ENCODE results near the gene BEAN1. TPM values are rescaled to one million over a fixed set of nuclear protein-coding genes. Genes with fewer than 3 reads are reported as not detected.

Gene BEAN1
- total RNA-seq, 1 experiment from 2014 or later = 0.61 TPM

DNA sequence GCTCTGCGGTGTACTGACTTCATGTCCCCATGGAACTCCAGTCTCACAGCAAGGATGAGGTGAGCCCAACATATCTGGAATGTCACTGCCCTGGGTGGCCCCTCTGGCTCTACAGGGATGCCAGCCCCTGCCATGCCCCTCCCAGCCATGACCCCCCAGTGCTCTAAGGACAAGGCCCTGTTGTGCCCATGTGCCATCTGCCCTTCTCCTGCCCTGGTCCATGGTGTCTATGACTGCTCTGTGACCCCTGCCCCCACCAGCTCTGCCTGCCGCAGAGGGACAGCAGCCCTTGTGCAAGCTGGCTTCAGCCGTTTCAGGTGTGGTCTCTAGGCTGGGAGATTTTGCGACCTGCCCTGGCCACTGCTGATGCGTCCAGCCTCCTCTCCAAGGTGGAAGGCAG is 82.5 kb downstream of the BEAN1 start:
- POLR2A ChIA-PET = no interaction called here
- intact Hi-C loops (cut with micrococcal nuclease) = no loop called here
- H3K4me2 ChIP-seq (ENCODE audit: low read length) = no peak overlapping the region

More for the DNA sequence above, 82.5 kb downstream of the BEAN1 start:
- no peaks in the 10 kb centered on the region for H3K36me3 ChIP-seq (ENCODE audit: control insufficient read depth in 1 of 2, insufficient read depth in 2 of 2, low read length in 2 of 2)
- H3K9me3 ChIP-seq (ENCODE audit: control insufficient read depth in 1 of 2, insufficient read depth in 1 of 2, low read depth in 1 of 2, low read length in 2 of 2) = no peaks in the 10 kb centered on the region
- no peak for ATAC-seq
- ChIA-PET RAD21 (ENCODE audit: low non-redundant PET in 1 of 2, low total read pairs in 2 of 2, uncharacterized antibody in 2 of 2, unreplicated experiment in 2 of 2) (no interaction called here), CTCF (interaction anchor here (0.9 kb wide), 1 partner anchor 103 kb away, joined by 3 read pairs; no protein-coding TSS in a partner anchor)
- TF ChIP-seq RAD21 (IDR thresholded peaks at IDR 0.05; ENCODE audit: low read depth) (no peak), EGR1 (IDR thresholded peaks at IDR 0.05; ENCODE audit: low read depth) (no peak), CBX3 (IDR thresholded peaks at IDR 0.05; ENCODE audit: low read depth) (no peak), JUND (IDR thresholded peaks at IDR 0.05) (no peak), POLR2A (IDR thresholded peaks at IDR 0.05; ENCODE audit: borderline replicate concordance, extremely low read depth, insufficient read depth, insufficient read length) (no peak), SIN3A (IDR thresholded peaks at IDR 0.05; ENCODE audit: low read depth) (no peak), TCF7L2 (IDR thresholded peaks at IDR 0.05; ENCODE audit: borderline replicate concordance, extremely low read depth, insufficient read depth, insufficient read length) (no peak), ZFX (IDR thresholded peaks at IDR 0.05) (no peak), EZH2 (IDR thresholded peaks at IDR 0.05) (no peak), YY1 (IDR thresholded peaks at IDR 0.05; ENCODE audit: extremely low read depth, insufficient replicate concordance, low read depth, low read length) (no peak), POLR2AphosphoS5 (IDR thresholded peaks at IDR 0.05; ENCODE audit: low read depth, low read length) (no peak), FOSL1 (IDR thresholded peaks at IDR 0.05; ENCODE audit: low read depth) (no peak), SRF (IDR thresholded peaks at IDR 0.05; ENCODE audit: low read depth) (no peak)
- TF ChIP-seq, protein P1, sequence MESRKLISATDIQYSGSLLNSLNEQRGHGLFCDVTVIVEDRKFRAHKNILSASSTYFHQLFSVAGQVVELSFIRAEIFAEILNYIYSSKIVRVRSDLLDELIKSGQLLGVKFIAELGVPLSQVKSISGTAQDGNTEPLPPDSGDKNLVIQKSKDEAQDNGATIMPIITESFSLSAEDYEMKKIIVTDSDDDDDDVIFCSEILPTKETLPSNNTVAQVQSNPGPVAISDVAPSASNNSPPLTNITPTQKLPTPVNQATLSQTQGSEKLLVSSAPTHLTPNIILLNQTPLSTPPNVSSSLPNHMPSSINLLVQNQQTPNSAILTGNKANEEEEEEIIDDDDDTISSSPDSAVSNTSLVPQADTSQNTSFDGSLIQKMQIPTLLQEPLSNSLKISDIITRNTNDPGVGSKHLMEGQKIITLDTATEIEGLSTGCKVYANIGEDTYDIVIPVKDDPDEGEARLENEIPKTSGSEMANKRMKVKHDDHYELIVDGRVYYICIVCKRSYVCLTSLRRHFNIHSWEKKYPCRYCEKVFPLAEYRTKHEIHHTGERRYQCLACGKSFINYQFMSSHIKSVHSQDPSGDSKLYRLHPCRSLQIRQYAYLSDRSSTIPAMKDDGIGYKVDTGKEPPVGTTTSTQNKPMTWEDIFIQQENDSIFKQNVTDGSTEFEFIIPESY (IDR thresholded peaks at IDR 0.05; ENCODE audit: extremely low read depth, insufficient replicate concordance, low read length) = no peak
- TF ChIP-seq, protein P2, sequence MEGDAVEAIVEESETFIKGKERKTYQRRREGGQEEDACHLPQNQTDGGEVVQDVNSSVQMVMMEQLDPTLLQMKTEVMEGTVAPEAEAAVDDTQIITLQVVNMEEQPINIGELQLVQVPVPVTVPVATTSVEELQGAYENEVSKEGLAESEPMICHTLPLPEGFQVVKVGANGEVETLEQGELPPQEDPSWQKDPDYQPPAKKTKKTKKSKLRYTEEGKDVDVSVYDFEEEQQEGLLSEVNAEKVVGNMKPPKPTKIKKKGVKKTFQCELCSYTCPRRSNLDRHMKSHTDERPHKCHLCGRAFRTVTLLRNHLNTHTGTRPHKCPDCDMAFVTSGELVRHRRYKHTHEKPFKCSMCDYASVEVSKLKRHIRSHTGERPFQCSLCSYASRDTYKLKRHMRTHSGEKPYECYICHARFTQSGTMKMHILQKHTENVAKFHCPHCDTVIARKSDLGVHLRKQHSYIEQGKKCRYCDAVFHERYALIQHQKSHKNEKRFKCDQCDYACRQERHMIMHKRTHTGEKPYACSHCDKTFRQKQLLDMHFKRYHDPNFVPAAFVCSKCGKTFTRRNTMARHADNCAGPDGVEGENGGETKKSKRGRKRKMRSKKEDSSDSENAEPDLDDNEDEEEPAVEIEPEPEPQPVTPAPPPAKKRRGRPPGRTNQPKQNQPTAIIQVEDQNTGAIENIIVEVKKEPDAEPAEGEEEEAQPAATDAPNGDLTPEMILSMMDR (IDR thresholded peaks at IDR 0.05 in 2 of 3, conservative IDR thresholded peaks at IDR 0.05 in 1 of 3; ENCODE audit: borderline replicate concordance in 1 of 3, insufficient read depth in 1 of 3, low read depth in 2 of 3, low read length in 2 of 3) = no peak
- H3K4me1 ChIP-seq (ENCODE audit: control insufficient read depth in 1 of 2, insufficient read depth in 2 of 2, low read length in 2 of 2) = peaks cover 35 to 48% of the 10 kb centered on the region in 2 experiments
- H3K9me2 ChIP-seq (ENCODE audit: insufficient read depth) = no peaks in the 10 kb centered on the region
- no peaks in the 10 kb centered on the region; the same call in 1 of the 2 replicates for H4K20me1 ChIP-seq (ENCODE audit: insufficient read depth)
- no peak overlapping the region for H3K27ac ChIP-seq (ENCODE audit: low read depth, low read length)
- no peak overlapping the region for H3K9ac ChIP-seq (ENCODE audit: low read length)
- no peak overlapping the region for H3K4me3 ChIP-seq (replicated peaks in 1 of 2; ENCODE audit: low read depth in 1 of 2, low read length in 2 of 2)
- no peaks in the 10 kb centered on the region for H3K79me2 ChIP-seq (ENCODE audit: insufficient read depth, low read length)
- no TSS peak for BruUV-seq (replicated peaks)
- no peaks in the 10 kb centered on the region for H3K27me3 ChIP-seq (ENCODE audit: insufficient read depth, low read length)
- no peak for DNase-seq (ENCODE audit: low read depth, low spot score)
- H2AFZ ChIP-seq (ENCODE audit: low read depth, low read length, poor library complexity, severe bottlenecking) = no peak overlapping the region

Data from HCT116 (cell line).